Measurements from ENCODE around the gene MACROD1. TPM values are rescaled to one million over a fixed set of nuclear protein-coding genes. Genes with fewer than 3 reads are reported as not detected.

The MACROD1 gene
- total and polyA plus RNA-seq, 2 of the 13 experiments (the other 11 are each of a cell fraction or from before 2014, with no cell fraction given): 23.1 to 34.5 TPM

DNA sequence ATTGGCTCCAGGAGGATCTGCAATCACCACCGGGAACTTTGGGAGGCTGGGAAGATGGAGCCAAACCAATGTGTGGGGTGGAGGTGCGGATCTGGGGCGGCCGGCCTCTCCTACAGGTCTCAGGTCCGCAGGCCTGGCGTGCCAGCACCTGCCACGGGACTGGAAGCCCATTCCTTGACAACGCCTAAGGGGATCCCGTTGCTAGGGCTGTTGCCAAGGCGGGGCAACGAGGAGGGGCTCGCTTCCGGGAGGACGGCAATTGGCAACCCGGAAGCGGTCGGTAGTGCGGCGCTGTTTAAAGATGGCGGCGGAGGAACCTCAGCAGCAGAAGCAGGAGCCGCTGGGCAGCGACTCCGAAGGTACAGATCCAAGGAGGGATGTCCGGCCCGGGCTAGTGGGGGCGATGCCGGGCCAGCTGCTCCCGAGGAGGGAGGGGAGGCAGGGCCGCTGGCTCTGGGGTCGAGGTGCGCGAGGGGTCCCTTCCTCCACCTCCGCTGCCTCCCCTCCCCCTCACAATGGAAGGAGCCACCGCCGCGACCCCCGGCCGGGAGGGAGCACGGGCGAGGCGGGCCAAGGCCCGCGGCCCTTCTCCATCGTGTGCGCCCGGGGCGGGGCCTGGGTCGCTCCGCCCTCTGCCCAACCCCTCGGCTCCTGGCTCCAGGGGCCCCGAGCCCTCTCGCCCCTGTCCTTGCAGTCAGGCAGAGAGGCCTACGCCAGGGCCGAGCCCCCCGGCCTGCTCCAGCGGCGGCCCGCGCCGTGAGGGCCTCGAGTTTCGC lies 179.6 kb downstream of the MACROD1 start, which contains the start of gene OTUB1 (continued):
- TF ChIP-seq SNAPC2 (CRISPR knock-in tag; IDR thresholded peaks at IDR 0.05) (no peak; the same call in 1 of the 2 replicates), ZNF143 (CRISPR knock-in tag; IDR thresholded peaks at IDR 0.05) (0 out of 2 replicates have a peak, but pooled peaks have one; percentile 38), ATF2 (CRISPR knock-in tag; IDR thresholded peaks at IDR 0.05) (peak; percentile 83), ZNF569 (CRISPR knock-in tag; IDR thresholded peaks at IDR 0.05; ENCODE audit: borderline replicate concordance) (no peak), HINFP (CRISPR knock-in tag; IDR thresholded peaks at IDR 0.05; ENCODE audit: low read depth) (no peak; the same call in none of the 2 replicates), ZFP90 (CRISPR knock-in tag; IDR thresholded peaks at IDR 0.05; ENCODE audit: borderline replicate concordance) (peak; percentile 96), MTERF4 (CRISPR knock-in tag; IDR thresholded peaks at IDR 0.05) (no peak; the same call in 1 of the 2 replicates), ZNF484 (CRISPR knock-in tag; IDR thresholded peaks at IDR 0.05; ENCODE audit: borderline replicate concordance, low read depth) (no peak; the same call in 1 of the 2 replicates), ZBTB21 (CRISPR knock-in tag; IDR thresholded peaks at IDR 0.05) (no peak), SMARCE1 (IDR thresholded peaks at IDR 0.05; ENCODE audit: borderline replicate concordance) (no peak), RFXANK (CRISPR knock-in tag; IDR thresholded peaks at IDR 0.05) (0 out of 2 replicates have a peak, but pooled peaks have one; percentile 64), NFE2 (CRISPR knock-in tag; IDR thresholded peaks at IDR 0.05) (no peak), THAP9 (CRISPR knock-in tag; IDR thresholded peaks at IDR 0.05; ENCODE audit: borderline replicate concordance) (peak; percentile 97), ZNF292 (CRISPR knock-in tag; IDR thresholded peaks at IDR 0.05; ENCODE audit: borderline replicate concordance, low read depth) (no peak), ZNF513 (CRISPR knock-in tag; conservative IDR thresholded peaks at IDR 0.05) (no peak), CREBL2 (CRISPR knock-in tag; IDR thresholded peaks at IDR 0.05; ENCODE audit: borderline replicate concordance) (no peak; the same call in 1 of the 2 replicates)
- TF ChIP-seq, protein P1, sequence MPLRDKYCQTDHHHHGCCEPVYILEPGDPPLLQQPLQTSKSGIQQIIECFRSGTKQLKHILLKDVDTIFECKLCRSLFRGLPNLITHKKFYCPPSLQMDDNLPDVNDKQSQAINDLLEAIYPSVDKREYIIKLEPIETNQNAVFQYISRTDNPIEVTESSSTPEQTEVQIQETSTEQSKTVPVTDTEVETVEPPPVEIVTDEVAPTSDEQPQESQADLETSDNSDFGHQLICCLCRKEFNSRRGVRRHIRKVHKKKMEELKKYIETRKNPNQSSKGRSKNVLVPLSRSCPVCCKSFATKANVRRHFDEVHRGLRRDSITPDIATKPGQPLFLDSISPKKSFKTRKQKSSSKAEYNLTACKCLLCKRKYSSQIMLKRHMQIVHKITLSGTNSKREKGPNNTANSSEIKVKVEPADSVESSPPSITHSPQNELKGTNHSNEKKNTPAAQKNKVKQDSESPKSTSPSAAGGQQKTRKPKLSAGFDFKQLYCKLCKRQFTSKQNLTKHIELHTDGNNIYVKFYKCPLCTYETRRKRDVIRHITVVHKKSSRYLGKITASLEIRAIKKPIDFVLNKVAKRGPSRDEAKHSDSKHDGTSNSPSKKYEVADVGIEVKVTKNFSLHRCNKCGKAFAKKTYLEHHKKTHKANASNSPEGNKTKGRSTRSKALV (CRISPR knock-in tag; IDR thresholded peaks at IDR 0.05): peak; percentile 65; the same call in 1 of the 2 replicates

All from HepG2 (cell line).